HT-29 (cell line): ENCODE results near the gene VWA8. TPM values are rescaled to one million over a fixed set of nuclear protein-coding genes. Genes with fewer than 3 reads are reported as not detected.
"Not testable (repeated sequence)": the region's sequence is repeated elsewhere in the genome, so short reads cannot be mapped to it uniquely, and the experiment has no call there.

Experiments used
- DNase-seq: peaks from one replicate; pipeline ENCODE4 v3.0.0-alpha.2; 2015; ENCODE audit warnings: low spot score
- total RNA-seq: library from RNA; depleted of rRNA; stranded (reverse); fragments of >200 nt; shearing (Covaris generic); gene quantifications from 2 replicates; pipeline ENCODE4 v1.2.3, GENCODE V29; 2014

The VWA8 gene
- total RNA-seq, 1 experiment from 2014 or later: 17.2 TPM

- not testable (repeated sequence) for DNase-seq
Measured at GRCh38 chr13:41922894-41923293, 38.0 kb downstream of the VWA8 start.

GRCh38 chr13:41919741-41920487 is 41.0 kb downstream of the VWA8 start:
- no peak for DNase-seq

GRCh38 chr13:41919031-41919740 is 41.7 kb downstream of the VWA8 start:
- no peak for DNase-seq

GRCh38 chr13:41917641-41918040 is 43.3 kb downstream of the VWA8 start:
- no peak for DNase-seq

- DNase-seq: no peak
Measured at GRCh38 chr13:41916173-41916954, 44.5 kb downstream of the VWA8 start.

GRCh38 chr13:41915081-41915480 is 45.8 kb downstream of the VWA8 start:
- DNase-seq: no peak

GRCh38 chr13:41914552-41914951 is 46.4 kb downstream of the VWA8 start:
- no peak for DNase-seq

GRCh38 chr13:41909506-41909905 is 51.4 kb downstream of the VWA8 start:
- DNase-seq: no peak

- DNase-seq: peak; percentile 84
Measured at GRCh38 chr13:41905600-41906254, 55.2 kb downstream of the VWA8 start.

GRCh38 chr13:41900918-41901317 is 60.0 kb downstream of the VWA8 start:
- DNase-seq: no peak

GRCh38 chr13:41898411-41898810 is 62.5 kb downstream of the VWA8 start:
- not testable (repeated sequence) for DNase-seq

GRCh38 chr13:41897126-41897525 is 63.8 kb downstream of the VWA8 start:
- no peak for DNase-seq

- no peak for DNase-seq
Measured at GRCh38 chr13:41895478-41895877, 65.4 kb downstream of the VWA8 start.

- DNase-seq: no peak
Measured at GRCh38 chr13:41891119-41891518, 69.8 kb downstream of the VWA8 start.

- DNase-seq: no peak
Measured at GRCh38 chr13:41883147-41883546, 77.8 kb downstream of the VWA8 start.

GRCh38 chr13:41881890-41882289 is 79.0 kb downstream of the VWA8 start:
- not testable (repeated sequence) for DNase-seq

GRCh38 chr13:41880966-41881365 is 79.9 kb downstream of the VWA8 start:
- no peak for DNase-seq

GRCh38 chr13:41864658-41865057 is 96.3 kb downstream of the VWA8 start:
- DNase-seq: no peak

- not testable (repeated sequence) for DNase-seq
Measured at GRCh38 chr13:41862659-41863058, 98.2 kb downstream of the VWA8 start.

GRCh38 chr13:41859565-41859964 is 101.3 kb downstream of the VWA8 start:
- DNase-seq: no peak

- no peak for DNase-seq
Measured at GRCh38 chr13:41858780-41859179, 102.1 kb downstream of the VWA8 start.

GRCh38 chr13:41854758-41855157 is 106.2 kb downstream of the VWA8 start:
- DNase-seq: no peak
